ENCODE data around the gene TMEM178B.

The TMEM178B gene

GRCh38 chr7:141442781-141443180 lies 368.9 kb downstream of the TMEM178B start:
- TF ChIP-seq POLR2AphosphoS5 (IDR thresholded peaks at IDR 0.05; ENCODE audit: low read depth, low read length): no peak
- TF ChIP-seq TAF1 (IDR thresholded peaks at IDR 0.05; ENCODE audit: borderline replicate concordance, insufficient read depth, low read length): no peak
- TF ChIP-seq REST (IDR thresholded peaks at IDR 0.05; ENCODE audit: insufficient read depth in 1 of 2, low read depth in 2 of 2, low read length in 2 of 2): no peak
- no peak for TF ChIP-seq FOXP2 (optimal IDR thresholded peaks at IDR 0.05; ENCODE audit: borderline replicate concordance, extremely low read depth, extremely low read length, insufficient read depth)

GRCh38 chr7:141444961-141445360 lies 371.1 kb downstream of the TMEM178B start:
- no peak for TF ChIP-seq TAF1 (IDR thresholded peaks at IDR 0.05; ENCODE audit: borderline replicate concordance, insufficient read depth, low read length)
- TF ChIP-seq POLR2AphosphoS5 (IDR thresholded peaks at IDR 0.05; ENCODE audit: low read depth, low read length): no peak

GRCh38 chr7:141451232-141451631 lies 377.4 kb downstream of the TMEM178B start:
- TF ChIP-seq REST (IDR thresholded peaks at IDR 0.05; ENCODE audit: insufficient read depth in 1 of 2, low read depth in 2 of 2, low read length in 2 of 2) (peak in 1 of 2 experiments; percentile 84; a peak in 2 of 4 replicates), TAF1 (IDR thresholded peaks at IDR 0.05; ENCODE audit: borderline replicate concordance, insufficient read depth, low read length) (no peak)

GRCh38 chr7:141452911-141453310 lies 379.0 kb downstream of the TMEM178B start:
- TF ChIP-seq REST (IDR thresholded peaks at IDR 0.05; ENCODE audit: insufficient read depth in 1 of 2, low read depth in 2 of 2, low read length in 2 of 2): no peak
- TF ChIP-seq FOXP2 (optimal IDR thresholded peaks at IDR 0.05; ENCODE audit: borderline replicate concordance, extremely low read depth, extremely low read length, insufficient read depth): no peak
- no peak for TF ChIP-seq SIN3A (IDR thresholded peaks at IDR 0.05; ENCODE audit: borderline replicate concordance, insufficient read depth, low read length)
- no peak for TF ChIP-seq TAF1 (IDR thresholded peaks at IDR 0.05; ENCODE audit: borderline replicate concordance, insufficient read depth, low read length)
- no peak for TF ChIP-seq POLR2AphosphoS5 (IDR thresholded peaks at IDR 0.05; ENCODE audit: low read depth, low read length)

- TF ChIP-seq SIN3A (IDR thresholded peaks at IDR 0.05; ENCODE audit: borderline replicate concordance, insufficient read depth, low read length) (no peak), REST (IDR thresholded peaks at IDR 0.05; ENCODE audit: insufficient read depth in 1 of 2, low read depth in 2 of 2, low read length in 2 of 2) (no peak), FOXP2 (optimal IDR thresholded peaks at IDR 0.05; ENCODE audit: borderline replicate concordance, extremely low read depth, extremely low read length, insufficient read depth) (no peak), POLR2AphosphoS5 (IDR thresholded peaks at IDR 0.05; ENCODE audit: low read depth, low read length) (no peak), TAF1 (IDR thresholded peaks at IDR 0.05; ENCODE audit: borderline replicate concordance, insufficient read depth, low read length) (no peak)
These were observed 380.5 kb downstream of the TMEM178B start for GRCh38 chr7:141454338-141454737.

All from PFSK-1 (cell line).